ENCODE measurements around the gene C19orf25.

C19orf25 gene

DNA sequence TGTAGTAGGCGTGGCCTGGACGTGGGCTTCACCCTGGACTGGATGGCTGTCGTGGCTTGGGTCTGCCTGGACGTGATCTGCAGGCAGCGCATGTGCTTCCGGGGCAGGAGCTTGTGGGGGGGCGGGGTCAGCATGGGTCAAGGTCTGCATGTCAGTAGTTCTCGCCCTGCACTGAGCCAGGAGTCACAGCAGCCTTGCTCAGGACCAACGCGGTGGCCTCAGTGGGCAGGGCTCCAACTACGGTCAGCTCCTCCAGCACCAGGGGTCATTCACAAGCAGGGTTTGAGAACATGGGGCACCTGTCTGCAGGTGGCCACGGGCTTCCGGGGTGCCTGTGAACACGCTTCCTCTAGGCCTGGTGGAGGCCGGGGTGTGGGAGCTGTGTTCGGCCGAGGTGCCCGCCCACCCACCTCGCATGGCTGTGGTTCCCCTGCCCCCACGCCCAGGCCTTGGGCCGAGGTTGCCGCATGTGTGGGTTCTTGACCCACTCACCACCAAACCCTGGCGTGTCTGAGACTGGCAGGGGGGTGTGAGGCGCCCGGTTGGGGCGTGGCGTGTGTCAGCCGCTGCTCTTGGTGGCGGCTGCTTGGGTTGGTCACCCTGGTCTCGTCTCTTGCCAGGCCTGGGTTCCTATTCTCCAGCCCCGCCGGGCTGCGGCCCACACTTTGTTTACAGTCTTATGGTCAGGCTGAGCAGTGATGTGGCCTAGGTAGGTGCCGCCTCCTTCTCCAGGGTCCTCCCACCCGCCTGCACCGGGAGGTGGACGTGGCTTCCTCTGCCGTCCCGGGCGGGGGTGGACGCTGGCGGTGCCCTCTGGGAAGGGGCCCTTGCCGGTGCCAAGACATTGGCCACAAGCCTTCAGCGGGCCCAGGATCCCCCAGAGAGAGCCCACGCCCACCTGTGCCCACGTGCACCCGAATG, 45.6 kb downstream of the C19orf25 start:
- no peak for DNase-seq (ENCODE audit: low read depth in 2 of 2)

DNA sequence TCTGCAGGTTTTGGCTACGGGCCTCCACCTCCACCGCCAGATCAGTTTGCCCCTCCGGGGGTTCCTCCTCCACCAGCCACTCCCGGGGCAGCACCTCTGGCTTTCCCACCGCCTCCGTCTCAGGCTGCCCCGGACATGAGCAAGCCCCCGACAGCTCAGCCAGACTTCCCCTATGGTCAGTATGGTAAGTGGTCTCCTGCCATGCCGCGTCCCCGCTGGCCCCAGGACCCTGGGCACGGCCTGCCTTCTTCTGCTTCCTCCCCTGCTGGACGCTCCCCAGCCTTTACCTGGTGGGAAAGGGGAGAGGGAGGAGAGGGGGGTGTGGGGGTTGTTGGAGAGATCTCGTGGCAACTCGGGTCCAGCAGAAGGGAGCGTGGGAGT, 46.5 kb downstream of the C19orf25 start:
- DNase-seq (ENCODE audit: low read depth in 2 of 2), result no peak

- DNase-seq (ENCODE audit: low read depth in 2 of 2), result no peak
Measured at GRCh38 chr19:1431759-1432506, 47.1 kb downstream of the C19orf25 start.

- DNase-seq (ENCODE audit: low read depth in 2 of 2), result no peak
Measured at GRCh38 chr19:1430246-1430645, 48.8 kb downstream of the C19orf25 start.

DNA sequence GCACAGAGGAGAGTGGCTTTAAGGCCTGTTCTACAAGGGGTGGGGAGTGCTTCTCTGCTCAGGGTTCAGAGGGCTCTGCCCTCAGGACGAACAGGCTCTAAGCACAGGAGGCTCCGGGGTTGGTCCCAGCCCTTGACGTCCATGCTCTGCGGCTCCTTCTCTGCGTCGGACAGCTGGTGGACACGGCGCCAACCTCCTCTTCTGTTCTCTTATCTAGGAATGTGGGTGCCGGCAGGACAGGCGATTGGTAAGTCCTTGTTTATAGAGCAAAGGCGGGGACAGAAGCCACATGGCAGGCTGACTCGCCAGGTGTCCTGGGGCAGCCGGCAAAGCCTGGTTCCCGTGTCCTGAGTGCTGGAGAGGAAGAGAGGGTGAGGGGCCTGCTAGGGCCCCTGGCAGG, 49.3 kb downstream of the C19orf25 start:
- DNase-seq (ENCODE audit: low read depth in 2 of 2), result no peak

- no peak for DNase-seq (ENCODE audit: low read depth in 2 of 2)
Measured at GRCh38 chr19:1428738-1429391, 50.1 kb downstream of the C19orf25 start.

DNA sequence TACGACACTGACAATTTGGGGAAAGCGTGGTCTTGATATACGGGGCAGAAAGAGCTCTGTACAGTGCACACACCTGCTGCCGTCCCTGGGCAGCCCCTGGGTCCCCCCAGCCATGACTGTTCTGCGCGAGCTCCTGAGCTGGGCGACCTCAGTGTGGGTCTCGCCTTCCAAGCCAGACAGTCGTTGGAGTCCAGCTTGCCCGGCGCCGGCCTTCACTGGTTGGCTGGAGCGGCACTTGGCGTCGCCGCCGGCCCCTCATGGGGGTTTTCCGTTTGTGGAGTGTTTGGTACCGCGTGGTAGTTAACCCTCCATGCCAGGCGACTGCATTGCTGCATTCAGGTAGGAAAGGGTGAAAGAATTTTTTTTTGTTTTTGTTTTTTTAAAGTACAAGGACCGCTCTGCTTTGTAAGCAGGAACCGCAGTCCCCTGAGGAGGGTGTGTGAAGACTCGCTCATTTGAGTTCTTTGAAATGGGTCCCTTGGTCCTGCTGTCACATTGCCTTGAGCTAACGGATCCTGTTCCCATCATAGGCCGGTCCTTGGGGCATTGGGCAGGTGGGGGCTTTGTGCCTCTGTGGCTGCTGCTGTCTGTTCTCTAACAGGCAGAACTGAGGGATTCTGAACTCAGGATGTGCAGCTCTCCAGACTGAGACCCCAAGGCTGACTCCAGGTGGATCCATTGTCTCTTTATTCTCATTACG, 51.6 kb downstream of the C19orf25 start:
- DNase-seq (ENCODE audit: low read depth in 2 of 2), result no peak

DNA sequence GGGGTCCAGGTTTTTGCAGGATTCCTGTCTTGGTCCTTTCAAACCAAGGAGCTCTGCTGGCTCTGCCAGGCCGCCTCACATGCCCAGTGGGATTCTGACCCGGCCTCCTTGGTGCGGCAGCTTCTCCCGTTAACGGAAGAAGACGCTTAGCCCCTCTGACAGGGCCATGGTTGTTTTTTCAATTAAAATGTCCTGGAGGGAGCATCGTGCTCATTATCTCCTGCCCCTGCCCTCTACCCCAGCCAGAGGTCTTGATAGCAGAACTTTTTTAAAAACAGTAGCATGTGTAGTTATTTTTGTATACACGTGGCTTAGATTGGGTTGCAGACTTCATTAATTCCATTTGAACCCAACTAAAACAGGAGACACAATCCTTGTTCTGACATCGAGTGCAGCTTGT, 52.3 kb downstream of the C19orf25 start:
- DNase-seq (ENCODE audit: low read depth in 2 of 2), result no peak

- DNase-seq (ENCODE audit: low read depth in 2 of 2), result no peak
Measured at GRCh38 chr19:1425902-1426301, 53.1 kb downstream of the C19orf25 start.

GRCh38 chr19:1425102-1425837, 53.7 kb downstream of the C19orf25 start:
- no peak for DNase-seq (ENCODE audit: low read depth in 2 of 2)

DNA sequence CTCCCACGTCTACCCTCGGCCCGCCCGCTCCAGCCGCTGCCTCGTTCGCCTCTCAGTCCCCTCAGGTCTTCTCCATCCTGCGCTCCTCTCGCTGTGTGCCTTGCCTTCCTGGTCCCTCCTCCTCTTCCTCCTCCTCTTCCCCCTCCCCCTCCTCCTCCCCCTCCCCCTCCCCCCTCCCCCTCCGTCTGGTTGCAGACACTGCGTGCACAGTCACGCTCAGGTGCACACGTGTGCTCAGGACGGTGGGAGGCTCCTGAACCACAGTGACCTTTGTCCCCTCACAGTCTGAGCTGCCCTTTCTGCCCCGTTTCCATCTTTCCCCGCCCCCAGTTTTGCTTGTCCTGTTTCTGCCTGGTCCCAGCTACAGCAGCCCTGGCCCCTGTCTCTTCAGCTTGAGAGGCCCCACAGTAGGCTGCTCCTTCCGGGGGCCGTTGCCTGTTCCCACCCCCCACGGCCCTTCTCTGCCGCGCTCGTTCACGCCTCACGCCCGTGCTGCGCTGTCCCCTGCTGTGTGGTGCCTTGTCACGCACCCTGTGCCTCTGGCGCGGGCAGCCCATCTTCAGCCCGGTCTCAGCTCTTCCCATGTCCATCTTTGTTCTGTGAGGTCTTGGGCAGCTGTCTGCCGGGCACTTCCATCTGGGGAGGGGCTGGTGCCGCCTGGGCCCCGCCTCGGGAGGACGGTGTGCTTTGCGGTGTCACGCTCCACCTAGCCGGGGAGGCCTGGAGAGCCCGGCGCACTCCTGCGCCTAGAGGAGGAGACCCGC, 54.6 kb downstream of the C19orf25 start:
- DNase-seq (ENCODE audit: low read depth in 2 of 2), result no peak

DNA sequence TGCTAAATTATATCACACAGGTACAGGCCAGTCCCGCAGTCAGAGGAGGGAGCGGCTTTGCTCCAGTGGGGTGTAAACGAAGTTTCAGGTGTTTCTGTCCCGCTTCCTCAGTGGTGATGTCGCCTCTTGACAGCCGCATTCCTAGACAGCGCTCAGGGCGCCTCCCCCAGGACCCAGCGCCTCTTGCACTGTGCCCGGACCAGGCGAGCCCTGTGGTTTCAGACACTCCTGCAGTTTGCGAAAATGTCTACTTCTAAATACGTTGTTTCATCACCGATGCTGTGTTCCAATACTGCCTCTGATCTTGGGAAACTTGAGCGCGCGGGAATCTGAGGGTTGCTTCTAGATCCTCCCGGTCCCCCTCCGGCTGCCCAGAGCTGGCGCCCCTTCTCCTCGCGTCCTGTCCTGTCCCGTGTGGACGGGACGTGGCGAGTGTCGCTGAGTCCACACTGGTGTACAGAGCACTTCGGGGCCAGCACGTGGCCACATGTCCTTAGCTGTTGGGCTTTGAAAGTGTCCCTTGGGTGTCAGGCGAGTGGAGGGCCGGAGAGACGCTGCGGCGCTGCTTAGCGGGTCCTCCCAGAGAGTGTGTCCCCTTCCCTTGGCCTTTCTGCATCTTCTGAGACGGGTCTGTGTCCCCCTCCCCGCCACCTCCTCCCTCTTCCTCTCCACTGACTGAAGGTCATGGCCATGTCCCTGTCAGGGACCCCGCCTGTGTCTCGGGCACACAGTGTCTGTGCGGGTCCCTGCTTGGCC, 55.4 kb downstream of the C19orf25 start:
- no peak for DNase-seq (ENCODE audit: low read depth in 2 of 2)

Data from stimulated activated CD8-positive, alpha-beta memory T cell treated with anti-CD3 and anti-CD28 coated beads, Interleukin-15, amount 100 ng/mL, for 48 hours (primary cell).